PC-3 (cell line): ENCODE results near the gene OSTC.

Source experiments
- CTCF ChIP-seq: fragments of 300-600 bp; sonication (generic); conservative IDR thresholded peaks from 2 replicates; pipeline ENCODE4 v1.5.1; 2017; ENCODE audit warnings: antibody characterized with exemption, low read depth, mild to moderate bottlenecking, low read length
- EZH2 ChIP-seq: fragments of 300-600 bp; sonication (generic); IDR thresholded peaks from one replicate; pipeline ENCODE4 v1.6.1; 2017; ENCODE audit warnings: antibody characterized with exemption, mild to moderate bottlenecking, low read length; ENCODE audit not compliant: unreplicated experiment
- EZH2phosphoT487 ChIP-seq: fragments of 300-600 bp; sonication (generic); IDR thresholded peaks from 2 replicates; pipeline ENCODE4 v1.6.1; 2018; ENCODE audit warnings: mild to moderate bottlenecking, antibody characterized with exemption, low read length, borderline replicate concordance

DNA sequence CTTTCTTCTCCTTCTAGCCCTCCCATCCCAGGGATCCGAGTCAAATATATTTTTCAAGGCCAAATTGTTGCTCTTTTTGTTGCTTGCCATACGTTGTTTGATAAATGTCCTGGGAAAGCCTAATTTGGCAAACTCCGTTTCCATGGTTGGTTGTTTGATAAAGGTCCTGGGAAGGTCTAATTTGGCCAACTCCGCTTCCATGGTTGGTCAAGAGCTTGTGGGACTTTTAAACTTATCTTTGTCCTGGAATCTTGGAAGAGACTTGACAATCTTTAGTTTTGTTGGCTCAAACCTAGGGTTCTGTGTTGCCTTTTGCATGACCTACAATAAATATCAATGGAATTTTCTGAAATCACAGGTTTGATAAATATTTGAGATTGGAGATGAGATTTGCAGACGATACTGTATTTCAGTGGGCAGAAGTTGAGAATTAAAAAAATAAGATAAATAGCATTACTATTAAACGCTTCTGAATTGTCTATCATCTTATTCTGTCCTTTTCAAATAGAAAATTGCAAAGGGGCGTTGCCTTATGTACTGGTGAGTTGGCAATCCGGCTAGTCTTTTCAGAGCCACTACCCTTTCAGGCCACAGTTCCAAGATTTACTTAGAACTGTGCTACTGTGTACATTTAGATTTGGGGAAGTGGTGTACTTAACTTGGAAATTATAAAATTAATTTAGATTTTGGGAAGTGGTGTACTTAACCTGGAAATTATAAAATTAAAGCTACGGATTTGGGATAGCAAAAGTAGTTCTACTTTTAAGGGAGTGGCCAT, 804 bp downstream of the OSTC start:
- no peak for TF ChIP-seq CTCF
- TF ChIP-seq EZH2 = no peak
- TF ChIP-seq EZH2phosphoT487 = no peak
